ENCODE data around the gene EDAR.

Gene EDAR

DNA sequence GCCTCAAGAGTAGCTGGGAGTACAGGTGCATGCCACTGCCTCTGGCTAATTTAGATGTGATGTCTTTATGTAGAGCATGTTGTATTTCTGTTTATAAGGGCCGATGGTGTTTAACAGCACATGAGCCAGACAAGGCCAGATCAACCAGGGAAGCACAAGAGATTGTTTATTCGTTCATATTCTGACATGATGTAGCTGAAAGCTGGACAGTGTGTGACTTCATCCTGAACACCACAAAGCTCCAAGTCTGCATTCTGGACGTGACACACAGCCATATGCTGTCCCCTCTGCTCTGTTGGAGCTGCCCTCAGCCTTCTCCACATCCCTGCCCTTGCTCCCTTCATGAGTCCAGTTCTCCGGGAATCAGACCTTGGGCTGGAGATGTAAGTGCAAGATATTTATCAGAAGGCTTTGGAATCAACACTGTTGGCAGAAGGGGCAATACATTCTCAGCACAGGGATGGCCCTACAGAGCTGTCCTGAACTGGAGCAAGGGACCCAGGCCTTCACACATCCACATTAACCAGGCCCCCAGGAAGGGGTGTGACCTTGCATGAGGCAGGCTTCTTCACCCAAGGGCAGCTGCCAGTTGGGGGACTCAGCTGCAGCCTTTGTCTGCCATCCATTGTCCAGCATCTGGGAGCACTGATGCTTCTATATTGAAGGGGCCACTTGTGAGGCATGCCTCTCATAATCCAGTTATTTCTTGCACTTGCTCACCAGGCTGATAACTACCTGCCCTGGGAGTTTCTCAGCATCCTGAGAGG lies 38.5 kb downstream of the EDAR start:
- Histone ChIP-seq H3K4me3 (ENCODE audit: low read depth, low read length) (no peak overlapping the region), H3K36me3 (ENCODE audit: insufficient read depth, low read length) (no peaks in the 10 kb centered on the region), H2AFZ (ENCODE audit: low read length, unreplicated experiment) (no peak overlapping the region)

DNA sequence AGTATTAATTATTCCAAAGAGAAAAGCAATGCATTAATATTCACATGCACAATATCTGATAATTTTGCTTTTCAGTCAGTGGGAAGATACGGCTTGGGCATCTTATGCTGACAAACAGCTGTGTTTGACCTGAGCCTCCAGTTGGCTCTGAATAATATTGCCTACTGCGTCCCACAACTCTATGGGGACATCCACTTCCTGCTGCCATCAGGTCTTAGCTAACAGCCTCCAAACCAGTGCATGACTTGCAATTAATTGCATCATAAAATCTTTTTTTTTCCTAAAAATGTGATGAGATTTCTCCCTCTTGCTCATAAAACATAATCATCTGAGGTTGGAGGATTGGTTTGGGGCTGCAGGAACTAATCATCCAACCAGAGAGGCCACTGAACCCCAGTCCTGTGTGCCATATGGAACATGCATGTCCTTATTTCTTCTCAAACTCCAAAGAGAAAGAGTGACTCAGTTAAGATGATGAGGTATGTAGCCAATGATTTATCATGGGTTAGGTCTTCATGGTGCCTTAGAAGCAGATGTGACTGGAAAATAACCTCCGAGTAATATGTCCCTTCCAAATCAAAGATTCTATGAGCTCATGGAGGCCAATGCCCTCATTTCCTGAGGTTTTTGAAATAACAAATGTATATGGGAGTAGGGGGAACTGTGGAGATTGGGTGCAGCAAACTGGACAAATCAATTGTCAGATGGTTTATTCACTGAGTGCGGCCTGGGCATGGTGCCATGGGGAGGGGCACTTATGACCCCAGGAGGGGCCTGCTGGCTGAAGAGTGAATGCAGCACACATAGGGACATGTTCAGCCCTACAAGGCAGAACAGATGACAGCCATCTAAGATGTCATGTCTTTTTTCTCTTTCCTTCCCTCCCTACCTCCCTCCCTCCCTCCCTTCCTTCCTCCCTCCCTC lies 39.4 kb downstream of the EDAR start:
- no peaks in the 10 kb centered on the region for H3K4me1 ChIP-seq (ENCODE audit: control insufficient read depth, insufficient read depth, low read length, unreplicated experiment)
- H3K79me2 ChIP-seq (ENCODE audit: control insufficient read depth, insufficient read depth, low read length, unreplicated experiment): no peaks in the 10 kb centered on the region
- peaks cover 65% of the 10 kb centered on the region for H3K27me3 ChIP-seq (ENCODE audit: insufficient read depth, low read length)
- H3K4me3 ChIP-seq (ENCODE audit: low read depth, low read length): no peak overlapping the region
- H3K36me3 ChIP-seq (ENCODE audit: insufficient read depth, low read length): no peaks in the 10 kb centered on the region
- H3K27ac ChIP-seq (ENCODE audit: low read depth, low read length): no peak overlapping the region
- H2AFZ ChIP-seq (ENCODE audit: low read length, unreplicated experiment): no peak overlapping the region

More for the DNA sequence above, 38.5 kb downstream of the EDAR start:
- Histone ChIP-seq H3K4me1 (ENCODE audit: control insufficient read depth, insufficient read depth, low read length, unreplicated experiment) (no peaks in the 10 kb centered on the region), H3K79me2 (ENCODE audit: control insufficient read depth, insufficient read depth, low read length, unreplicated experiment) (no peaks in the 10 kb centered on the region), H3K27me3 (ENCODE audit: insufficient read depth, low read length) (peaks cover 63% of the 10 kb centered on the region), H3K27ac (ENCODE audit: low read depth, low read length) (no peak overlapping the region)

GRCh38 chr2:108947271-108947907 lies 41.6 kb downstream of the EDAR start:
- Histone ChIP-seq H3K27ac (ENCODE audit: low read depth, low read length) (no peak overlapping the region), H2AFZ (ENCODE audit: low read length, unreplicated experiment) (no peak overlapping the region), H3K4me1 (ENCODE audit: control insufficient read depth, insufficient read depth, low read length, unreplicated experiment) (no peaks in the 10 kb centered on the region), H3K27me3 (ENCODE audit: insufficient read depth, low read length) (peaks cover 58% of the 10 kb centered on the region), H3K4me3 (ENCODE audit: low read depth, low read length) (no peak overlapping the region), H3K79me2 (ENCODE audit: control insufficient read depth, insufficient read depth, low read length, unreplicated experiment) (no peaks in the 10 kb centered on the region), H3K36me3 (ENCODE audit: insufficient read depth, low read length) (no peaks in the 10 kb centered on the region)

GRCh38 chr2:108946442-108946841 lies 42.6 kb downstream of the EDAR start:
- H3K27ac ChIP-seq (ENCODE audit: low read depth, low read length): no peak overlapping the region
- H2AFZ ChIP-seq (ENCODE audit: low read length, unreplicated experiment): no peak overlapping the region
- H3K4me3 ChIP-seq (ENCODE audit: low read depth, low read length): no peak overlapping the region
- H3K36me3 ChIP-seq (ENCODE audit: insufficient read depth, low read length): no peaks in the 10 kb centered on the region
- peaks cover 57% of the 10 kb centered on the region for H3K27me3 ChIP-seq (ENCODE audit: insufficient read depth, low read length)
- H3K4me1 ChIP-seq (ENCODE audit: control insufficient read depth, insufficient read depth, low read length, unreplicated experiment): no peaks in the 10 kb centered on the region
- H3K79me2 ChIP-seq (ENCODE audit: control insufficient read depth, insufficient read depth, low read length, unreplicated experiment): no peaks in the 10 kb centered on the region

- Histone ChIP-seq H3K27ac (ENCODE audit: low read depth, low read length) (no peak overlapping the region), H3K79me2 (ENCODE audit: control insufficient read depth, insufficient read depth, low read length, unreplicated experiment) (no peaks in the 10 kb centered on the region), H3K4me3 (ENCODE audit: low read depth, low read length) (no peak overlapping the region), H3K27me3 (ENCODE audit: insufficient read depth, low read length) (peaks cover 57% of the 10 kb centered on the region), H2AFZ (ENCODE audit: low read length, unreplicated experiment) (no peak overlapping the region), H3K36me3 (ENCODE audit: insufficient read depth, low read length) (no peaks in the 10 kb centered on the region), H3K4me1 (ENCODE audit: control insufficient read depth, insufficient read depth, low read length, unreplicated experiment) (no peaks in the 10 kb centered on the region)
Measured at GRCh38 chr2:108945969-108946368, 43.1 kb downstream of the EDAR start.

DNA sequence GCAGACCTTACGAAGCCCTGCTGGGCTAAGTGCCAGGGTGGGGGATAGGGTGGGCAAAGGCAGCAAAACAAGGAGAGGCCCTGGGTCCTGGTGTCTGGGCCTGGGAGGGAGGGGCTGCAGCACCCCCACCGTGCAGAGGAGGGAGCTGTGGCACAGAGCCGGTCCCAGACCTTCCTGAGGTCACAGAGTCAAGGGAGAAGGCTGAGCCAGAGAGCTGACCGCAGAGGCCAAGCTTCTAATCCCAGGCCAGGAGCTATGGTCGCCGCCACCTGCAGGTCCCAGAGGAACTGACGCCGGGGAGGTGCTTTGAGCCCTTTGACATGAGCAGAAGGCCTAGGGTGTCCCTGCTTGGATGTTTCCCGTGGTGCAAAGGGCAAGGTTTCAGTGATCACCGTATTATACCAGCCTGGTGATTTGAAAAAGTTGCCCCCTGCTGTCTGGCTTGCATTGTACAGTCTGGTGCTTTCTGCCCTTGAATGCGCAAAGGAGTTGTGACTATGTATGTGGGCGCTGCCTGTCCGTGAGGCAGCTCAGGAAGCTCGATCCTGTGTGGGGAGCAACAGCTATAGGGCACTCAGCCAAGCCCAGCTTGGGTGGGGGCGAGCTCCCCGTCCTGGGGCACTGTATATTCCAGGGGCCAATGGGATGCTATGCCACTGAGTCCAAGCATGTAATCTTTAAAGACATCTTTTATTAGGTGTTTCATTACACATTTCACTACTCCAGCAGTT lies 44.3 kb downstream of the EDAR start:
- Histone ChIP-seq H3K79me2 (ENCODE audit: control insufficient read depth, insufficient read depth, low read length, unreplicated experiment) (no peaks in the 10 kb centered on the region), H2AFZ (ENCODE audit: low read length, unreplicated experiment) (no peak overlapping the region), H3K27me3 (ENCODE audit: insufficient read depth, low read length) (peaks cover 62% of the 10 kb centered on the region), H3K36me3 (ENCODE audit: insufficient read depth, low read length) (no peaks in the 10 kb centered on the region), H3K4me3 (ENCODE audit: low read depth, low read length) (no peak overlapping the region), H3K27ac (ENCODE audit: low read depth, low read length) (no peak overlapping the region), H3K4me1 (ENCODE audit: control insufficient read depth, insufficient read depth, low read length, unreplicated experiment) (no peaks in the 10 kb centered on the region)

- Histone ChIP-seq H3K36me3 (ENCODE audit: insufficient read depth, low read length) (no peaks in the 10 kb centered on the region), H3K79me2 (ENCODE audit: control insufficient read depth, insufficient read depth, low read length, unreplicated experiment) (no peaks in the 10 kb centered on the region), H3K4me1 (ENCODE audit: control insufficient read depth, insufficient read depth, low read length, unreplicated experiment) (no peaks in the 10 kb centered on the region), H3K4me3 (ENCODE audit: low read depth, low read length) (no peak overlapping the region), H3K27me3 (ENCODE audit: insufficient read depth, low read length) (peaks cover 59% of the 10 kb centered on the region), H3K27ac (ENCODE audit: low read depth, low read length) (no peak overlapping the region), H2AFZ (ENCODE audit: low read length, unreplicated experiment) (no peak overlapping the region)
Measured at GRCh38 chr2:108943751-108944150, 45.3 kb downstream of the EDAR start.

DNA sequence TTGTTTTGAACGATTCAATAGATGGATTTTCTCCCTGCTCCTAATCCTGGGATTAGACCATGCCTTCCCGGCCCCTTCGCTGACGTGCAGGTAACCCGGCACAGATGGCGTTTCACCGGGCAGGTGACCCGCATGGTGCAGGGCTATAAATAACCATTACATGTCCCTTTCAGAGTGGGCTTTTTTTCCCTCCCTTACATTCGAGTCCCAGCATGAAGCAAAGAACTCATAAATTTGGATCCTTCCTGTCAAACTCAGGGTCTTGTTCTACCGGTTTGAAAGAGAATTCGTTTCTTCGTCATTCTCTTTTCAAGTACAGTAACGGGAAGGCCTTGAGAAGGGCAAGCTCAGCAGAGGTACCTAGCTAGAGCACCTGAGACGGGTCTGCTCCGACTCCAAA lies 46.1 kb downstream of the EDAR start:
- H3K4me1 ChIP-seq (ENCODE audit: control insufficient read depth, insufficient read depth, low read length, unreplicated experiment): no peaks in the 10 kb centered on the region
- no peak overlapping the region for H3K4me3 ChIP-seq (ENCODE audit: low read depth, low read length)
- peaks cover 59% of the 10 kb centered on the region for H3K27me3 ChIP-seq (ENCODE audit: insufficient read depth, low read length)
- no peaks in the 10 kb centered on the region for H3K79me2 ChIP-seq (ENCODE audit: control insufficient read depth, insufficient read depth, low read length, unreplicated experiment)
- H2AFZ ChIP-seq (ENCODE audit: low read length, unreplicated experiment): no peak overlapping the region
- H3K27ac ChIP-seq (ENCODE audit: low read depth, low read length): no peak overlapping the region
- no peaks in the 10 kb centered on the region for H3K36me3 ChIP-seq (ENCODE audit: insufficient read depth, low read length)

GRCh38 chr2:108942231-108942825 lies 46.7 kb downstream of the EDAR start:
- Histone ChIP-seq H3K27ac (ENCODE audit: low read depth, low read length) (no peak overlapping the region), H3K27me3 (ENCODE audit: insufficient read depth, low read length) (peaks cover 62% of the 10 kb centered on the region), H3K4me3 (ENCODE audit: low read depth, low read length) (no peak overlapping the region), H3K36me3 (ENCODE audit: insufficient read depth, low read length) (no peaks in the 10 kb centered on the region), H3K4me1 (ENCODE audit: control insufficient read depth, insufficient read depth, low read length, unreplicated experiment) (no peaks in the 10 kb centered on the region), H2AFZ (ENCODE audit: low read length, unreplicated experiment) (no peak overlapping the region), H3K79me2 (ENCODE audit: control insufficient read depth, insufficient read depth, low read length, unreplicated experiment) (no peaks in the 10 kb centered on the region)

DNA sequence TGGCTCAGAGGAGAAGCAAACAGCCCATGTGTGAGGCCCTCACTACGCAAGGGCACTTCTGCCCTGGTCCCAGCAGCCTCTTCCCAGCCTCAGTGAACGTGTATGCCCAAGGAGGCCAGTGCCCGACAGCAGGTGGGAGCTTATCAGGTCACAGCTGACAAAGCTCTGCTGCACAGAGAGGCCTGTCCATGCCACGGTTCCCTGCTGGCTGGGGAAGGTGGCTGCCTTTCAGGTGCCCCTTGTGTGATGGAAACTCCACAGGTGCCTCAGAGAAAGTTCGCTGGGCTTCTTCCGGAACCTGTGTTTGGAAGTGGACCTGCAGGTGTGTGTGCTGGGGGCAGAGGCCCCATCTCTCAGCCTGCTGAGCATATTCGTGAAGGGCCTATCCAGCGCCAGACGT lies 47.3 kb downstream of the EDAR start:
- no peaks in the 10 kb centered on the region for H3K36me3 ChIP-seq (ENCODE audit: insufficient read depth, low read length)
- H2AFZ ChIP-seq (ENCODE audit: low read length, unreplicated experiment): no peak overlapping the region
- no peaks in the 10 kb centered on the region for H3K79me2 ChIP-seq (ENCODE audit: control insufficient read depth, insufficient read depth, low read length, unreplicated experiment)
- H3K27me3 ChIP-seq (ENCODE audit: insufficient read depth, low read length): peaks cover 62% of the 10 kb centered on the region
- no peak overlapping the region for H3K27ac ChIP-seq (ENCODE audit: low read depth, low read length)
- H3K4me1 ChIP-seq (ENCODE audit: control insufficient read depth, insufficient read depth, low read length, unreplicated experiment): no peaks in the 10 kb centered on the region
- no peak overlapping the region for H3K4me3 ChIP-seq (ENCODE audit: low read depth, low read length)
